Smooth muscle cell (in vitro differentiated cells): ENCODE measurements around the gene DIAPH2. TPM values are rescaled to one million over a fixed set of nuclear protein-coding genes. Genes with fewer than 3 reads are reported as not detected.

Source experiments
- DNase-seq: peaks from one replicate; lab custom pipeline; 2025; ENCODE audit not compliant: unreplicated experiment; lab: John Stamatoyannopoulos, UW
- H2AFZ ChIP-seq: fragments of 200-600 bp; sonication (generic); 2 replicates; pipeline ENCODE4 v1.6.0; 2016; ENCODE audit warnings: antibody characterized with exemption, low read depth, mild to moderate bottlenecking
- H3F3A ChIP-seq: fragments of 200-600 bp; sonication (generic); 2 replicates; pipeline ENCODE4 v1.6.0; 2017; ENCODE audit warnings: antibody characterized with exemption, low read depth
- H3K27ac ChIP-seq: fragments of 200-600 bp; sonication (generic); 2 replicates; pipeline ENCODE4 v1.5.1; 2016; ENCODE audit warnings: low read depth, mild to moderate bottlenecking
- H3K27me3 ChIP-seq: fragments of 200-600 bp; sonication (generic); 2 replicates; pipeline ENCODE4 v1.6.1; 2016; ENCODE audit warnings: low read depth, mild to moderate bottlenecking
- H3K36me3 ChIP-seq: fragments of 200-600 bp; sonication (generic); 2 replicates; pipeline ENCODE4 v1.5.1; 2016; ENCODE audit warnings: low read depth
- H3K4me1 ChIP-seq: fragments of 200-600 bp; sonication (generic); 2 replicates; pipeline ENCODE4 v1.5.1; 2016; ENCODE audit warnings: low read depth
- H3K4me2 ChIP-seq: fragments of 200-600 bp; sonication (generic); 2 replicates; pipeline ENCODE4 v1.6.0; 2016; ENCODE audit warnings: mild to moderate bottlenecking
- H3K4me3 ChIP-seq: fragments of 200-600 bp; sonication (generic); 2 replicates; pipeline ENCODE4 v1.5.1; 2016; ENCODE audit warnings: mild to moderate bottlenecking
- H3K79me2 ChIP-seq: fragments of 200-600 bp; sonication (generic); 2 replicates; pipeline ENCODE4 v1.6.0; 2016; ENCODE audit warnings: low read depth, mild to moderate bottlenecking
- H3K9ac ChIP-seq: fragments of 200-600 bp; sonication (generic); 2 replicates; pipeline ENCODE4 v1.6.0; 2016; ENCODE audit warnings: low read depth
- H3K9me3 ChIP-seq: fragments of 200-600 bp; sonication (generic); replicated peaks from 2 replicates; pipeline ENCODE4 v1.5.1; 2016; ENCODE audit warnings: low read depth
- H4K20me1 ChIP-seq: fragments of 200-600 bp; sonication (generic); 2 replicates; pipeline ENCODE4 v1.6.0; 2016; ENCODE audit warnings: low read depth
- WGBS: methylation state at CpG from one replicate; pipeline ENCODE4 v1.1.7; 2016; ENCODE audit warnings: low lambda C conversion rate; 5-methylcytosine and 5-hydroxymethylcytosine counted together
- polyA plus RNA-seq: library from polyadenylated mRNA; unstranded; fragments of >200 nt; fragmentation: Nextera tagmentation; extraction: Ambion mirVana; gene quantifications from 2 replicates; pipeline ENCODE4 v1.2.1, GENCODE V29; 2016
- total RNA-seq: library from RNA; depleted of rRNA; stranded (reverse); fragments of >200 nt; gene quantifications from 2 replicates; pipeline ENCODE4 v1.2.3, GENCODE V29; 2014
- TF ChIP-seq, protein P1 (sequence below): fragments of 200-600 bp; sonication (generic); IDR thresholded peaks from 2 replicates; pipeline ENCODE4 v1.5.1; 2017; ENCODE audit warnings: borderline replicate concordance, mild to moderate bottlenecking, antibody characterized with exemption; ENCODE audit not compliant: insufficient read depth, poor library complexity, severe bottlenecking

DIAPH2 gene
- total and polyA plus RNA-seq, 2 experiments from 2014 or later, result 12.8 to 19.9 TPM

DNA sequence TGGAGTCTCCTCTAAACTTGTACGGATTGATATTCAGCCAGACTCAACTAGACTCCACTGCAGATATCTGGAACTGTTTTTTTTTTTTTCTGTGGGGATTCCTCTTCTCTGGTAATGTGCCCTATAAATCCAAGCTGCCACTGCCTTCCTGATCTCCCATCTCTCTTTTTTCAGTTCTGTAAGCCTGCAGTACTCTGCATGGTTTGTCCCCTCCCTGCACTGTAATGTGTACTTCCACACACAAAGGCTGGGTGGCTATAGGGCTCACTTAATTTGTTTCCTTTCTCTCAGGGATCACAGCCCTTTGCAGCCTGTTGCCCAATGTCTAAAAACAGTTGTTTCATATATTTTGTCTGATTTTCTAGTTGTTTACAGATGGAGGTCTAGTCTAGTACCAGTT is 114.3 kb downstream of the DIAPH2 start:
- H3K4me1 ChIP-seq, result peaks cover 9% of the 10 kb centered on the region
- no peak for DNase-seq
- WGBS, result 71% methylated on average over 1 of the region's 1 CpG

DNA sequence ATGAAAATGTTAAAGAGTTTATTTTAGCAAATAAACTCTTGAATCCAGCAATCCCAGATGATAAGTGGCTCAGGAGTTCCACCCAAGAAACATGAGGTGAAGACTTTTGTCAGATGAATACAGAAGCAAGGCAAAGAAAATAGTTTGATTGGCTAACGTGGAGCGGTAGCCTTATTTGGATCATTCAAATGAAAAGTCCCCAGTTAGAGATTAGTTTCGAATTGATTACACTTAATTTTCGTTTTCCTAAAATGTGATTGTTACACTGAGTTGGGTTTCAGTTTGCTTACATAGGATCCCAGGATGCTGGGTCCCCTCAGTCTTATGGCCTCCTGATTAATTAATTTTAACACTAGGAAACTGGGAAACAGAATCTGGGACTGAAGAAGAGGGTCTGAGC is 122.7 kb downstream of the DIAPH2 start:
- H3K9ac ChIP-seq, result no peak overlapping the region
- H3K4me3 ChIP-seq, result no peak overlapping the region
- no peak overlapping the region for H3K27ac ChIP-seq
- H3K9me3 ChIP-seq, result no peaks in the 10 kb centered on the region
- H3K4me2 ChIP-seq, result no peak overlapping the region
- H3F3A ChIP-seq, result no peaks in the 10 kb centered on the region
- TF ChIP-seq, protein P1, sequence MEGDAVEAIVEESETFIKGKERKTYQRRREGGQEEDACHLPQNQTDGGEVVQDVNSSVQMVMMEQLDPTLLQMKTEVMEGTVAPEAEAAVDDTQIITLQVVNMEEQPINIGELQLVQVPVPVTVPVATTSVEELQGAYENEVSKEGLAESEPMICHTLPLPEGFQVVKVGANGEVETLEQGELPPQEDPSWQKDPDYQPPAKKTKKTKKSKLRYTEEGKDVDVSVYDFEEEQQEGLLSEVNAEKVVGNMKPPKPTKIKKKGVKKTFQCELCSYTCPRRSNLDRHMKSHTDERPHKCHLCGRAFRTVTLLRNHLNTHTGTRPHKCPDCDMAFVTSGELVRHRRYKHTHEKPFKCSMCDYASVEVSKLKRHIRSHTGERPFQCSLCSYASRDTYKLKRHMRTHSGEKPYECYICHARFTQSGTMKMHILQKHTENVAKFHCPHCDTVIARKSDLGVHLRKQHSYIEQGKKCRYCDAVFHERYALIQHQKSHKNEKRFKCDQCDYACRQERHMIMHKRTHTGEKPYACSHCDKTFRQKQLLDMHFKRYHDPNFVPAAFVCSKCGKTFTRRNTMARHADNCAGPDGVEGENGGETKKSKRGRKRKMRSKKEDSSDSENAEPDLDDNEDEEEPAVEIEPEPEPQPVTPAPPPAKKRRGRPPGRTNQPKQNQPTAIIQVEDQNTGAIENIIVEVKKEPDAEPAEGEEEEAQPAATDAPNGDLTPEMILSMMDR, result no peak
- no peaks in the 10 kb centered on the region for H4K20me1 ChIP-seq
- WGBS, result 96% methylated on average over 4 of the region's 4 CpGs
- H3K79me2 ChIP-seq, result no peaks in the 10 kb centered on the region
- H3K4me1 ChIP-seq, result no peaks in the 10 kb centered on the region
- no peak for DNase-seq
- H2AFZ ChIP-seq, result no peak overlapping the region
- no peaks in the 10 kb centered on the region for H3K36me3 ChIP-seq
- no peaks in the 10 kb centered on the region for H3K27me3 ChIP-seq

More for the DNA sequence above, 114.3 kb downstream of the DIAPH2 start:
- no peaks in the 10 kb centered on the region for H3F3A ChIP-seq
- H3K4me3 ChIP-seq, result no peak overlapping the region
- TF ChIP-seq, protein P1, result no peak
- H3K9me3 ChIP-seq, result no peaks in the 10 kb centered on the region
- H3K79me2 ChIP-seq, result no peaks in the 10 kb centered on the region
- H2AFZ ChIP-seq, result no peak overlapping the region
- H3K9ac ChIP-seq, result no peak overlapping the region
- no peaks in the 10 kb centered on the region for H4K20me1 ChIP-seq
- no peak overlapping the region for H3K27ac ChIP-seq
- H3K27me3 ChIP-seq, result no peaks in the 10 kb centered on the region
- H3K4me2 ChIP-seq, result no peak overlapping the region
- no peaks in the 10 kb centered on the region for H3K36me3 ChIP-seq

DNA sequence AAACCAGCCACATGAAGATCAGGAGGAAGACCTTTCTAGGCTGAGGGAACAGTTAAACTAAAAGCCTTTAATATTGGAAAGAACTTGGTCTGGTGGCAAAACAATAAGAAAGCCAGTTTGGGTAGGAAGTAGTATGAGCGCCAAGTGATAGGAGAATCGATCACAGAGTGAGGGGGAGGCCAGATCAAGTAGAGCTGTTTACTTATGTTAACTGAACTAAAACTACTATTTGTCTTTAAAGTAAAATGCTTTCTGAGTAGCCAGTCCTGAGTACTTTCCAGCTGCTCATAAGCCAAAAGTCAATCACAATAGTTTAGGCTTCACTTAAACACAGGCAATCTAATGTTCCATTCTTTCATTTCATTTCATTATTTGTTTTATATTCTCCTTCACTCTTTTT is 136.3 kb downstream of the DIAPH2 start:
- Histone ChIP-seq H3K4me3 (no peak overlapping the region), H3K27ac (no peak overlapping the region), H3K27me3 (no peaks in the 10 kb centered on the region), H3K36me3 (no peaks in the 10 kb centered on the region), H4K20me1 (no peaks in the 10 kb centered on the region), H3K4me2 (no peak overlapping the region), H2AFZ (no peak overlapping the region), H3K4me1 (no peaks in the 10 kb centered on the region), H3K9me3 (no peaks in the 10 kb centered on the region), H3F3A (no peaks in the 10 kb centered on the region), H3K9ac (no peak overlapping the region), H3K79me2 (no peaks in the 10 kb centered on the region)
- TF ChIP-seq, protein P1, result no peak
- 87% methylated on average over 2 of the region's 2 CpGs for WGBS
- no peak for DNase-seq

DNA sequence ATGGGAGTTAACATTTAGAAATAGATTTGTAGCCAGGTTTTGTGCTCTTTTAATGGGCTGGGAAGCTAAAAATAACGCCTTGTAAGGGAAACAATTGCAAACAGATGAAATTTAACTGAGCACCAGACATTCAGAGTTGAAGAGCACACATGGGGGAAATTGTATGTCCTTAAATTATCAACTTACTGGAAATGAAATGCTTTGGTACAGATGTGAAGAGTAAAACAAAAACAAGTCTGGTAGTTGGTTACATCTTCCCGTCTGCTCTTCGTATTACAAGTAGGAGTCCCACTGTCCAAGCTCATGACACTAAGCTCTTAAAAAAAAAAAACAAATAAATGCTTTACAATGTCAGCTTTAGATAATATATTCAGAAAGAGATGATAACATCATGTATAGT is 139.5 kb downstream of the DIAPH2 start:
- Histone ChIP-seq H3K79me2 (no peaks in the 10 kb centered on the region), H2AFZ (no peak overlapping the region), H3K4me2 (no peak overlapping the region), H3K9me3 (no peaks in the 10 kb centered on the region), H3K4me1 (no peaks in the 10 kb centered on the region), H3K4me3 (no peak overlapping the region), H3K27me3 (no peaks in the 10 kb centered on the region), H3K36me3 (no peaks in the 10 kb centered on the region), H4K20me1 (no peaks in the 10 kb centered on the region), H3F3A (no peaks in the 10 kb centered on the region), H3K27ac (no peak overlapping the region), H3K9ac (no peak overlapping the region)
- TF ChIP-seq, protein P1, result no peak
- WGBS, result 84% methylated on average over 3 of the region's 3 CpGs
- DNase-seq, result no peak
